B cell (primary cell): ENCODE data around the gene NBPF20.
"Not testable (repeated sequence)": the region's sequence is repeated elsewhere in the genome, so short reads cannot be mapped to it uniquely, and the experiment has no call there.

Experiments
- EZH2 ChIP-seq: IDR thresholded peaks from 2 replicates; pipeline ENCODE4 v1.6.1; 2012; ENCODE audit warnings: borderline replicate concordance, low read depth, mild to moderate bottlenecking, moderate library complexity, low read length; ENCODE audit not compliant: insufficient read depth, poor library complexity, severe bottlenecking
- TF ChIP-seq, protein P1 (sequence below): fragments of 200-600 bp; IDR thresholded peaks from one replicate; pipeline ENCODE4 v1.8.0; 2022; ENCODE audit warnings: antibody characterized with exemption, mild to moderate bottlenecking

- TF ChIP-seq EZH2: not testable (repeated sequence)
- TF ChIP-seq, protein P1, sequence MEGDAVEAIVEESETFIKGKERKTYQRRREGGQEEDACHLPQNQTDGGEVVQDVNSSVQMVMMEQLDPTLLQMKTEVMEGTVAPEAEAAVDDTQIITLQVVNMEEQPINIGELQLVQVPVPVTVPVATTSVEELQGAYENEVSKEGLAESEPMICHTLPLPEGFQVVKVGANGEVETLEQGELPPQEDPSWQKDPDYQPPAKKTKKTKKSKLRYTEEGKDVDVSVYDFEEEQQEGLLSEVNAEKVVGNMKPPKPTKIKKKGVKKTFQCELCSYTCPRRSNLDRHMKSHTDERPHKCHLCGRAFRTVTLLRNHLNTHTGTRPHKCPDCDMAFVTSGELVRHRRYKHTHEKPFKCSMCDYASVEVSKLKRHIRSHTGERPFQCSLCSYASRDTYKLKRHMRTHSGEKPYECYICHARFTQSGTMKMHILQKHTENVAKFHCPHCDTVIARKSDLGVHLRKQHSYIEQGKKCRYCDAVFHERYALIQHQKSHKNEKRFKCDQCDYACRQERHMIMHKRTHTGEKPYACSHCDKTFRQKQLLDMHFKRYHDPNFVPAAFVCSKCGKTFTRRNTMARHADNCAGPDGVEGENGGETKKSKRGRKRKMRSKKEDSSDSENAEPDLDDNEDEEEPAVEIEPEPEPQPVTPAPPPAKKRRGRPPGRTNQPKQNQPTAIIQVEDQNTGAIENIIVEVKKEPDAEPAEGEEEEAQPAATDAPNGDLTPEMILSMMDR: not testable (repeated sequence)
Observed at GRCh38 chr1:145404949-145405348, 20.5 kb downstream of the NBPF20 start.
